Measurements from ENCODE around the gene COL4A6. TPM values are rescaled to one million over a fixed set of nuclear protein-coding genes. Genes with fewer than 3 reads are reported as not detected.

Gene COL4A6
- total and polyA plus RNA-seq, 2 experiments from 2014 or later = 40.1 to 95.2 TPM

- no peaks in the 10 kb centered on the region for H3K27me3 ChIP-seq
- H3K36me3 ChIP-seq = no peaks in the 10 kb centered on the region
- no peak overlapping the region for H3K4me3 ChIP-seq
- no peaks in the 10 kb centered on the region for H3K4me1 ChIP-seq (ENCODE audit: low read depth)
- H3K9me3 ChIP-seq (ENCODE audit: low read depth) = no peaks in the 10 kb centered on the region
- no peak for DNase-seq (ENCODE audit: low read depth in 1 of 2, low spot score in 1 of 2)
- no peak overlapping the region for H3K27ac ChIP-seq
- no peak for TF ChIP-seq CTCF (IDR thresholded peaks at IDR 0.05; ENCODE audit: low read depth, low read length)
Measured at GRCh38 chrX:108420481-108420880, 17.7 kb downstream of the COL4A6 start.

- no peaks in the 10 kb centered on the region for H3K27me3 ChIP-seq
- H3K36me3 ChIP-seq = no peaks in the 10 kb centered on the region
- no peaks in the 10 kb centered on the region for H3K4me1 ChIP-seq (ENCODE audit: low read depth)
- H3K4me3 ChIP-seq = no peak overlapping the region
- TF ChIP-seq CTCF (IDR thresholded peaks at IDR 0.05; ENCODE audit: low read depth, low read length) = no peak
- H3K9me3 ChIP-seq (ENCODE audit: low read depth) = no peaks in the 10 kb centered on the region
- no peak for DNase-seq (ENCODE audit: low read depth in 1 of 2, low spot score in 1 of 2)
- no peak overlapping the region for H3K27ac ChIP-seq
Measured at GRCh38 chrX:108419401-108419800, 18.8 kb downstream of the COL4A6 start.

- TF ChIP-seq CTCF (IDR thresholded peaks at IDR 0.05; ENCODE audit: low read depth, low read length) = no peak
- Histone ChIP-seq H3K4me3 (no peak overlapping the region), H3K9me3 (ENCODE audit: low read depth) (no peaks in the 10 kb centered on the region), H3K36me3 (no peaks in the 10 kb centered on the region), H3K4me1 (ENCODE audit: low read depth) (no peaks in the 10 kb centered on the region), H3K27ac (no peak overlapping the region), H3K27me3 (no peaks in the 10 kb centered on the region)
- DNase-seq (ENCODE audit: low read depth in 1 of 2, low spot score in 1 of 2) = no peak
Measured at GRCh38 chrX:108417257-108417656, 21.0 kb downstream of the COL4A6 start.

- no peak overlapping the region for H3K4me3 ChIP-seq
- H3K9me3 ChIP-seq (ENCODE audit: low read depth) = no peaks in the 10 kb centered on the region
- H3K27me3 ChIP-seq = no peaks in the 10 kb centered on the region
- no peak for TF ChIP-seq CTCF (IDR thresholded peaks at IDR 0.05; ENCODE audit: low read depth, low read length)
- H3K36me3 ChIP-seq = no peaks in the 10 kb centered on the region
- no peak overlapping the region for H3K27ac ChIP-seq
- no peaks in the 10 kb centered on the region for H3K4me1 ChIP-seq (ENCODE audit: low read depth)
- no peak for DNase-seq (ENCODE audit: low read depth in 1 of 2, low spot score in 1 of 2)
Measured at GRCh38 chrX:108415891-108416290, 22.3 kb downstream of the COL4A6 start.

- Histone ChIP-seq H3K27me3 (no peaks in the 10 kb centered on the region), H3K9me3 (ENCODE audit: low read depth) (no peaks in the 10 kb centered on the region), H3K27ac (no peak overlapping the region), H3K4me1 (ENCODE audit: low read depth) (no peaks in the 10 kb centered on the region), H3K4me3 (no peak overlapping the region), H3K36me3 (no peaks in the 10 kb centered on the region)
- no peak for DNase-seq (ENCODE audit: low read depth in 1 of 2, low spot score in 1 of 2)
- TF ChIP-seq CTCF (IDR thresholded peaks at IDR 0.05; ENCODE audit: low read depth, low read length) = no peak
Measured at GRCh38 chrX:108415146-108415545, 23.1 kb downstream of the COL4A6 start.

- no peaks in the 10 kb centered on the region for H3K4me1 ChIP-seq (ENCODE audit: low read depth)
- no peaks in the 10 kb centered on the region for H3K36me3 ChIP-seq
- DNase-seq (ENCODE audit: low read depth in 1 of 2, low spot score in 1 of 2) = no peak
- no peaks in the 10 kb centered on the region for H3K27me3 ChIP-seq
- no peak overlapping the region for H3K27ac ChIP-seq
- no peaks in the 10 kb centered on the region for H3K9me3 ChIP-seq (ENCODE audit: low read depth)
- no peak for TF ChIP-seq CTCF (IDR thresholded peaks at IDR 0.05; ENCODE audit: low read depth, low read length)
- H3K4me3 ChIP-seq = no peak overlapping the region
Measured at GRCh38 chrX:108412783-108413182, 25.4 kb downstream of the COL4A6 start.
